SK-N-MC (cell line): ENCODE data around the gene AIF1L.

Experiments
- EZH2 ChIP-seq: fragments of 200-600 bp; sonication (generic); IDR thresholded peaks from one replicate; pipeline ENCODE4 v1.6.1; 2017; ENCODE audit warnings: antibody characterized with exemption
- FOXP2 ChIP-seq: optimal IDR thresholded peaks from 2 replicates; pipeline ENCODE3; 2011; ENCODE audit warnings: mild to moderate bottlenecking, moderate library complexity; ENCODE audit not compliant: insufficient read depth; ENCODE audit errors: extremely low read length, control extremely low read depth
- POLR2AphosphoS5 ChIP-seq: IDR thresholded peaks from 2 replicates; pipeline ENCODE4 v1.6.1; 2012; ENCODE audit warnings: mild to moderate bottlenecking, low read depth, low read length, borderline replicate concordance

DNA sequence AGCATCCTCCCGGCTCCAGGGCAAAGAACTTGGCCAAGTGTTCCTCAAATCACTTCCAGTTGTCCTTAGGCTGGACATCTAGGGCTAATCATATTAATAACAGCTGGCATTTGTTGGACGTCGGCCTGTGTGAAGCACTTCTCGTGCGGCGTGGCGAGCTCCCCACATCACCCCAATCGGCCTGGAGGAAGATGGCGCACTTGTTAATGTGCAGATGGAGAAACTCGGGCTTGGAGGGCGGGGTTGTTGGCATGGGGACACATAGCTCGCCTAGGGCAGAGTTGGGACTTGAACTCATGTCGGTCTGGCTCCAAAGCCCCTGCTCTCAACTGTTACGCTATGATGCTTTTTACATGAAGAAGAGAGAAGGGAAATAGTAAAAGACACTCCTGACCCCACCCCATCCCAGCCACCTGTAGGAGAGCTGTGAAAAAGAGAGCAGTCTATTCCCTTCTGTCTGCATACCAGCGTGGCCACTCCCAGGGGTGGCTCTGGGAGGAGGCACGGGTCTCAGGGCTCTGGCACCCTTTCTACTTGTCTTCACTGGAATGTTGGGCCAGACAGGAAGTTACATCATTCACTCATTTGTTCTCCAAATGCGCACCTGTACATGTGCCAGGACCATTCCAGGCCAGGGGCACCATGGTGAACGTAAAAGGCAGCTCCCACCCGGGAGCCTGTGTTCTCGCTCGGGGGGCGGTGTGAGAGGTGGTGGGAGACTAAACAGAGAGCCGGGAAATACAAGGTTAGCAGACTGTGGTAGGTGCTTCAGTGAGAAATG is 16.2 kb downstream of the AIF1L start:
- TF ChIP-seq POLR2AphosphoS5 (no peak), EZH2 (no peak), FOXP2 (no peak)
